Stimulated activated CD8-positive, alpha-beta memory T cell treated with anti-CD3 and anti-CD28 coated beads, Interleukin-7, amount 100 ng/mL, for 24 hours (primary cell): ENCODE measurements around the gene CALB2.

Experiments
- DNase-seq: peaks from one replicate; pipeline ENCODE4 v3.0.0-alpha.2; 2020; ENCODE audit warnings: low read depth

CALB2 gene

GRCh38 chr16:71426880-71427615 lies 68.5 kb downstream of the CALB2 start:
- no peak for DNase-seq

- no peak for DNase-seq
These were observed 69.9 kb downstream of the CALB2 start for GRCh38 chr16:71428385-71428784.

- no peak for DNase-seq
These were observed 70.4 kb downstream of the CALB2 start for GRCh38 chr16:71428883-71429282.

- DNase-seq: no peak
These were observed 71.1 kb downstream of the CALB2 start for GRCh38 chr16:71429581-71429980.

GRCh38 chr16:71430744-71431143 lies 72.2 kb downstream of the CALB2 start:
- DNase-seq: no peak

- DNase-seq: no peak
These were observed 72.7 kb downstream of the CALB2 start for GRCh38 chr16:71431176-71431575.

- no peak for DNase-seq
These were observed 73.5 kb downstream of the CALB2 start for GRCh38 chr16:71431991-71432390.

GRCh38 chr16:71432906-71433305 lies 74.4 kb downstream of the CALB2 start:
- no peak for DNase-seq

- no peak for DNase-seq
These were observed 78.0 kb downstream of the CALB2 start for GRCh38 chr16:71436473-71436872.

GRCh38 chr16:71439523-71439922 lies 81.0 kb downstream of the CALB2 start:
- no peak for DNase-seq
